OCI-LY3 (cell line): ENCODE data around the gene RBM33.

Source experiments
- H2AFZ ChIP-seq: fragments of 200-600, 300-600 bp; shearing (Covaris generic); 2 replicates; pipeline ENCODE4 v1.6.0; 2014; ENCODE audit warnings: antibody characterized with exemption, low read depth, low read length
- H3K27ac ChIP-seq: fragments of 200-600, 300-600 bp; sonication (generic); 2 replicates; pipeline ENCODE4 v1.5.1; 2014; ENCODE audit warnings: mild to moderate bottlenecking, low read length, moderate library complexity, mixed read lengths
- H3K27me3 ChIP-seq: fragments of 200-600, 300-600 bp; sonication (generic); 2 replicates; pipeline ENCODE4 v1.6.1; 2014; ENCODE audit warnings: low read depth, low read length, mixed read lengths
- H3K36me3 ChIP-seq: fragments of 200-600, 300-600 bp; sonication (generic); replicated peaks from 2 replicates; pipeline ENCODE3; 2014; ENCODE audit warnings: low read depth, low read length, mixed read lengths
- H3K4me1 ChIP-seq: fragments of 300-600, 200-600 bp; sonication (generic); 2 replicates; pipeline ENCODE4 v1.6.1; 2014; ENCODE audit warnings: low read length, mixed read lengths
- H3K4me2 ChIP-seq: fragments of 200-600, 300-600 bp; sonication (generic); 2 replicates; pipeline ENCODE4 v1.6.1; 2014; ENCODE audit warnings: low read length, mixed read lengths
- H3K4me3 ChIP-seq: fragments of 300-600, 200-600 bp; sonication (generic); 2 replicates; pipeline ENCODE4 v1.5.1; 2014; ENCODE audit warnings: antibody characterized with exemption, mild to moderate bottlenecking, low read length, moderate library complexity
- H3K79me2 ChIP-seq: fragments of 300-600, 200-600 bp; shearing (Covaris generic); 2 replicates; pipeline ENCODE4 v1.6.1; 2014; ENCODE audit warnings: mild to moderate bottlenecking, low read length, mixed read lengths
- H3K9ac ChIP-seq: fragments of 300-600, 200-600 bp; shearing (Covaris generic); 2 replicates; pipeline ENCODE4 v1.6.0; 2014; ENCODE audit warnings: mild to moderate bottlenecking, low read length, moderate library complexity
- H3K9me3 ChIP-seq: fragments of 200-600, 300-600 bp; shearing (Covaris generic); 2 replicates; pipeline ENCODE4 v1.6.1; 2014; ENCODE audit warnings: low read length, mixed read lengths; ENCODE audit not compliant: insufficient read depth
- H4K20me1 ChIP-seq: fragments of 200-600, 300-600 bp; sonication (generic); 2 replicates; pipeline ENCODE4 v1.6.1; 2016; ENCODE audit warnings: low read length, mixed read lengths; ENCODE audit not compliant: insufficient read depth
- EZH2phosphoT487 ChIP-seq: fragments of 200-600 bp; shearing (Covaris generic); IDR thresholded peaks from 2 replicates; pipeline ENCODE4 v1.6.1; 2018; ENCODE audit warnings: antibody characterized with exemption, mixed run types, low read depth
- TF ChIP-seq, protein P1 (sequence below): fragments of 200-600, 300-600 bp; sonication (generic); IDR thresholded peaks from 2 replicates; pipeline ENCODE4 v1.5.1; 2014; ENCODE audit warnings: antibody characterized with exemption, low read length, low read depth

Gene RBM33

DNA sequence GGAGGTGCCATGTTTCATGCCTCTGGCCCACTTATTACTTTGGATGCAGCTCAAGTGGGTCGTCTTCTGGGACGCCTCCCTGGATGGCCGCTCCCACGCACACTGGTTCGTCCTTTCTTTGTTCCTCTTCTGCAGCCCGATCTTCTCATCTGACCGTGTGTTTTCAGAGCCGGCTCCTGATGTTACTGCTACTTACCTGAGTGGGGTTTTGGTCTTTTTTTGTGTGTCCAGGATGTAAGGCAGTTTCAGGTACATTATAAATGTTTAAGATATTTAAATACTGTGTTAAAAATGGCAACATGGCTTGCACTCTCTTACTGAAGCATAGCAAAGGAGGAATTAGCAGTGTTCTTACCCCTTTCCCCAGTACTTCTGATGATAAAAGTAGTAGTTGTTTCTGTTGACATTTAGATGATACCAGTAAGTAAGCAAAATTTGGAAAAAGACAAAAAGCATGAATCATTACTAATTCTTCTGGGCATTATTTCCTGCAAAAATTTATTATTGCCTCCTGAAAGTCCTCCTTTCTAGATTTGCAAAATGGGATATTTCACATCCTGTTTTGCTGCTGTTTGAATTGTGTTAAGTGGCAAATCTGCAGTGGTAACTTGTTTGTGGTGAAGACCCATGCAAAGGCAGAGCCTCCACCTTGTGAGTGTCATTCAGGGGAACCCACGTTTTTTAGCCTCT lies 108.4 kb downstream of the RBM33 start:
- Histone ChIP-seq H3K27ac (peak overlapping the region; percentile 23; the same call in 1 of the 2 replicates), H3K79me2 (peaks cover 88% of the 10 kb centered on the region), H3K36me3 (peaks cover 22% of the 10 kb centered on the region), H3K4me3 (peak overlapping the region; percentile 56), H4K20me1 (peaks cover 93% of the 10 kb centered on the region), H3K27me3 (no peaks in the 10 kb centered on the region), H2AFZ (no peak overlapping the region), H3K9ac (no peak overlapping the region; the same call in 1 of the 2 replicates), H3K9me3 (no peaks in the 10 kb centered on the region), H3K4me1 (peaks cover 86% of the 10 kb centered on the region), H3K4me2 (peak overlapping the region; percentile 85)
- TF ChIP-seq EZH2phosphoT487: no peak
- TF ChIP-seq, protein P1, sequence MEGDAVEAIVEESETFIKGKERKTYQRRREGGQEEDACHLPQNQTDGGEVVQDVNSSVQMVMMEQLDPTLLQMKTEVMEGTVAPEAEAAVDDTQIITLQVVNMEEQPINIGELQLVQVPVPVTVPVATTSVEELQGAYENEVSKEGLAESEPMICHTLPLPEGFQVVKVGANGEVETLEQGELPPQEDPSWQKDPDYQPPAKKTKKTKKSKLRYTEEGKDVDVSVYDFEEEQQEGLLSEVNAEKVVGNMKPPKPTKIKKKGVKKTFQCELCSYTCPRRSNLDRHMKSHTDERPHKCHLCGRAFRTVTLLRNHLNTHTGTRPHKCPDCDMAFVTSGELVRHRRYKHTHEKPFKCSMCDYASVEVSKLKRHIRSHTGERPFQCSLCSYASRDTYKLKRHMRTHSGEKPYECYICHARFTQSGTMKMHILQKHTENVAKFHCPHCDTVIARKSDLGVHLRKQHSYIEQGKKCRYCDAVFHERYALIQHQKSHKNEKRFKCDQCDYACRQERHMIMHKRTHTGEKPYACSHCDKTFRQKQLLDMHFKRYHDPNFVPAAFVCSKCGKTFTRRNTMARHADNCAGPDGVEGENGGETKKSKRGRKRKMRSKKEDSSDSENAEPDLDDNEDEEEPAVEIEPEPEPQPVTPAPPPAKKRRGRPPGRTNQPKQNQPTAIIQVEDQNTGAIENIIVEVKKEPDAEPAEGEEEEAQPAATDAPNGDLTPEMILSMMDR: no peak

DNA sequence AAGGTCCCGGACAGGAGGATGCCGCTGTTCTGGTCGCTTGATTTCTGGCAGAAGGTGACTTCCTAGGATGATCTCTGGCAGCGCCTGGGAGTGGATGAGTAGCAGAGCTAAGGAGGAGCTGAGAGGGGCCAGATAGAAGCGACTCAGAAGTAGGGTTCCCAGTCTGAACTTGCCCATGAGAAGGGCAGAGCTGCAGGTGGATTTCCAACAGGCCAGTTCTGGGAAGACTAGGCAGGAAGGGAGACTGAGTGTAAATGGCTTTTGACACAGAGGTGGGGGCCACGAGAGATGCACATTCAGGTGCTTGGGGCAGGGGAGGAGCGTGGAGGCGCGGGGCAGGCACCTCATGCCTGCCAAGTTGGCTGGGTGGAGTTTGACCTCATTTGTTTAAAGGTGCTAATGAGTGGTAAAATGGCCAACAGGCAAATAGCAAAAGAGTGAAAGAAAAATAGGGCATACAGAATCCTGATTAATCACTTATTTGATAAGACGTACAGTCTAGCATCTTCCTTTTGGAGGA lies 109.0 kb downstream of the RBM33 start:
- Histone ChIP-seq H3K27ac (no peak overlapping the region; the same call in 1 of the 2 replicates), H3K9me3 (no peaks in the 10 kb centered on the region), H3K36me3 (peaks cover 25% of the 10 kb centered on the region), H3K9ac (no peak overlapping the region), H3K4me1 (peaks cover 86% of the 10 kb centered on the region), H3K4me3 (peak overlapping the region; percentile 56; the same call in 1 of the 2 replicates), H2AFZ (no peak overlapping the region), H4K20me1 (peaks cover 98% of the 10 kb centered on the region), H3K4me2 (peak overlapping the region; percentile 85), H3K27me3 (no peaks in the 10 kb centered on the region), H3K79me2 (peaks cover 88% of the 10 kb centered on the region)
- TF ChIP-seq, protein P1: no peak
- TF ChIP-seq EZH2phosphoT487: no peak

GRCh38 chr7:155754165-155754564 lies 109.7 kb downstream of the RBM33 start:
- Histone ChIP-seq H2AFZ (no peak overlapping the region), H3K27me3 (no peaks in the 10 kb centered on the region), H4K20me1 (peaks cover 97% of the 10 kb centered on the region), H3K79me2 (peaks cover 87% of the 10 kb centered on the region), H3K9me3 (no peaks in the 10 kb centered on the region), H3K27ac (no peak overlapping the region), H3K4me2 (no peak overlapping the region), H3K4me1 (peaks cover 79% of the 10 kb centered on the region), H3K4me3 (no peak overlapping the region), H3K9ac (no peak overlapping the region), H3K36me3 (peaks cover 31% of the 10 kb centered on the region)
- TF ChIP-seq, protein P1: no peak
- no peak for TF ChIP-seq EZH2phosphoT487

DNA sequence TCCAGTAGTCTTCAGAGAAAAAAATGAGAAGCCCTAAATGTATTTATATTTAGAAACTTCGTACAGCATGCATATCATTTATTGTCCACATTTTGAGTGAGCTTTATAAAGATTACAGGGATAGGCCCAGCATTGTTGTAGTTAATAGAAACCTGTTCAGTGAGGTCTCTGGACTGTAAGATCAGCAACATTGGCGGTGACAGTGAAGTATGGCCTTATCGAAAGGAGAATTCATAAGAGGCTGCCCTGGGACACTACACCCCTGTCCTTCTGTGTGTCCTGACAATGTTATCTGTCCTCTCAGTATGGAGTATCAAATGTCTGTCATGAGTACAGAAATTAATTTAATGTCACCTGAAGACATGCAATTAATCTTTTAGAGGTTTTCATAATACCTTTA lies 110.6 kb downstream of the RBM33 start:
- H4K20me1 ChIP-seq: peaks cover 93% of the 10 kb centered on the region
- peaks cover 32% of the 10 kb centered on the region for H3K36me3 ChIP-seq
- H3K79me2 ChIP-seq: peaks cover 79% of the 10 kb centered on the region
- H3K9me3 ChIP-seq: no peaks in the 10 kb centered on the region
- H3K4me2 ChIP-seq: no peak overlapping the region
- peaks cover 71% of the 10 kb centered on the region for H3K4me1 ChIP-seq
- H2AFZ ChIP-seq: no peak overlapping the region
- H3K4me3 ChIP-seq: no peak overlapping the region
- TF ChIP-seq, protein P1: no peak
- no peak for TF ChIP-seq EZH2phosphoT487
- no peak overlapping the region for H3K9ac ChIP-seq
- H3K27ac ChIP-seq: no peak overlapping the region
- H3K27me3 ChIP-seq: no peaks in the 10 kb centered on the region
